C4-2B (cell line): ENCODE measurements around the gene FAM13C.

ENCODE experiments used
- ZFX ChIP-seq: fragments of 450-650 bp; IDR thresholded peaks from 2 replicates; pipeline ENCODE4 v1.6.1; 2017
- TF ChIP-seq, protein P1 (sequence below): fragments of 450-650 bp; conservative IDR thresholded peaks from 2 replicates; pipeline ENCODE4 v1.5.1; 2017; ENCODE audit warnings: mild to moderate bottlenecking

GRCh38 chr10:59323831-59324401 lies 38.4 kb downstream of the FAM13C start:
- TF ChIP-seq, protein P1, sequence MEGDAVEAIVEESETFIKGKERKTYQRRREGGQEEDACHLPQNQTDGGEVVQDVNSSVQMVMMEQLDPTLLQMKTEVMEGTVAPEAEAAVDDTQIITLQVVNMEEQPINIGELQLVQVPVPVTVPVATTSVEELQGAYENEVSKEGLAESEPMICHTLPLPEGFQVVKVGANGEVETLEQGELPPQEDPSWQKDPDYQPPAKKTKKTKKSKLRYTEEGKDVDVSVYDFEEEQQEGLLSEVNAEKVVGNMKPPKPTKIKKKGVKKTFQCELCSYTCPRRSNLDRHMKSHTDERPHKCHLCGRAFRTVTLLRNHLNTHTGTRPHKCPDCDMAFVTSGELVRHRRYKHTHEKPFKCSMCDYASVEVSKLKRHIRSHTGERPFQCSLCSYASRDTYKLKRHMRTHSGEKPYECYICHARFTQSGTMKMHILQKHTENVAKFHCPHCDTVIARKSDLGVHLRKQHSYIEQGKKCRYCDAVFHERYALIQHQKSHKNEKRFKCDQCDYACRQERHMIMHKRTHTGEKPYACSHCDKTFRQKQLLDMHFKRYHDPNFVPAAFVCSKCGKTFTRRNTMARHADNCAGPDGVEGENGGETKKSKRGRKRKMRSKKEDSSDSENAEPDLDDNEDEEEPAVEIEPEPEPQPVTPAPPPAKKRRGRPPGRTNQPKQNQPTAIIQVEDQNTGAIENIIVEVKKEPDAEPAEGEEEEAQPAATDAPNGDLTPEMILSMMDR, result no peak
- no peak for TF ChIP-seq ZFX
